Activated CD4-positive, CD25-positive, alpha-beta regulatory T cell (primary cell): ENCODE results near the gene SLFN12L.
A peak's percentile ranks its signal among the peaks of the same experiment; 100 is the strongest.
"Not testable (repeated sequence)": the region's sequence is repeated elsewhere in the genome, so short reads cannot be mapped to it uniquely, and the experiment has no call there.

Experiments used
- DNase-seq, 4 experiments: peaks; one replicate each; lab custom pipeline; 2025; lab: John Stamatoyannopoulos, UW

The SLFN12L gene

DNA sequence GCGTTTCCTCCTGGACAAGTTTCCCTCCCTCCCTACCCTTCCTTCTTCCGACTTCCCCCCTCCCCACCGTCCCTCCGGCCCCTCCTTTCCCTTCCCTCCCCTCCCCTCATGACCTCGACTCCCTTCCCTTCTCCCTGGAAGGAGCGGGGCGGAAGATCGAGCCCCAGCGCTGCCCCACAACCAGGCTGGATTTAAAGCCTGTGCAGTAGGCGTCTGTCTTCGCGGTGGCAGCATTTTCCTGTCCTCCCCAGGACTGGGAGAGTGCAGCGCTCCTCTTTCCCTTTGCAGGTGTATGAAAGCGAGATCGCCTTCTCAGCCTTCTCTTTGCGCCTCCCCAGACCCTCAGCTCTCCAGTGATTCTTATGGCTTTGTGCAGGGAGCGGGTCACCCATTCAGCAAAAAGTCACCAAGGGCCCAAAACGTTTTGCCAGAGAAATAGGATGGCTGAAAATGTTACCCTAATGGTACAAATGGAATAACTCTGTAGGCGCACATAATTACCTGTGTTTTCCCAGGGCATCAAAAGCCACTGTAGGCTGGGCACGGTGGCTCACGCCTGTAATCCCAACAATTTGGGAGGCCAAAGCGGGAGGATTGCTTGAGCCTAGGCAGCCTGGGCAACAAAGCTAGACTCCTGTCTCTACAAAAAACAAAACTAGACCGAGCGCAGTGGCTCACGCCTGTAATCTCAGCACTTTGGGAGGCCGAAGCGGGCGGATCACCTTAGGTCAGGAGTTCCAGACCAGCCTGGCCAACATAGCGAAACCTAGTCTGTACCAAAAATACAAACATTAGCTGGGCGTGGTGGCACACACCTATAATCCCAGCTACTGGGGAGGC lies 40.8 kb downstream of the SLFN12L start:
- no peak for DNase-seq

- DNase-seq = no peak
These were observed 44.4 kb downstream of the SLFN12L start for GRCh38 chr17:35493040-35493439.

DNA sequence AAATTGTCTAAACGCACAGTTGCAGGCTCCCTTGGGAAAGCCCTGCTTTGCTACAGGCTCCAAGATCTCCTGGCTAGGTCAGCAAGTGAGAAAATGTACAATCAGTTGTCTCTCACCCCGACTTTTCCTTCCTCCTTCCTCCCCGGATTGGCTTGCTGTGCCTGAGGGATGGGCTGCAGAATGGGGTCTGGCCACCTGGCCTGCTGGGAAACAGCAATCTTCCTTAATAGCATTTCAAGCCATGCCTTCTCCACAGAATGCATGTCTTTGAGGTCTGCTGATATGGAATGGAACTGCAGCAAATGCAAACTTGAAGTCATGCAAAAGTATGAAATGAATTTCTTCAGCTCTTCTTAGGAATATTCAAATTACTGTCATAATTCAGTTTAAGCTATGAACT lies 46.1 kb downstream of the SLFN12L start:
- no peak for DNase-seq

GRCh38 chr17:35489944-35490343 lies 47.5 kb downstream of the SLFN12L start:
- no peak for DNase-seq

DNA sequence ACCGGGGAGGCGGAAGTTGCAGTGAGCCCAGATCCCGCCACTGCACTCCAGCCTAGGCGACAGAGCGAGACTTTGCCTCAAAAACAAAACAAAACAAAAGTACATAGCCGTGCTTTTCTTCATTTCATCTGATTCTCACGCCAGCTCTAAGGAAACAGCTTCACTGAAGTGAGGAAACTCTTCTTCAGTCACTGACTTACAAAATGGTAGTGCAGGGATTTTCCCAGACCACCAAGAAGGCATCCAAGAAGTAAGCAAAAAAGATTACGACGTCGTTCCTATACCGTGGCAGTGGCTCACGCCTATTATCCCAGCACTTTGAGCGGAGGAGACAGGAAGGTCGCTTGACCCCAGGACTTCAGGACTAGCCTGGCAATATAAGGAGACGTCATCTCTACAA lies 48.5 kb downstream of the SLFN12L start:
- no peak for DNase-seq

GRCh38 chr17:35486920-35487732 lies 50.4 kb downstream of the SLFN12L start:
- peak in 3 of 4 experiments; percentile 40 to 69 (median 50) for DNase-seq

GRCh38 chr17:35479271-35479670 lies 58.2 kb downstream of the SLFN12L start:
- no peak for DNase-seq

GRCh38 chr17:35477248-35477647 lies 60.2 kb downstream of the SLFN12L start:
- no peak for DNase-seq

GRCh38 chr17:35476283-35476820 lies 61.1 kb downstream of the SLFN12L start:
- no peak for DNase-seq

- no peak for DNase-seq
These were observed 69.0 kb downstream of the SLFN12L start for GRCh38 chr17:35468475-35468874.

DNA sequence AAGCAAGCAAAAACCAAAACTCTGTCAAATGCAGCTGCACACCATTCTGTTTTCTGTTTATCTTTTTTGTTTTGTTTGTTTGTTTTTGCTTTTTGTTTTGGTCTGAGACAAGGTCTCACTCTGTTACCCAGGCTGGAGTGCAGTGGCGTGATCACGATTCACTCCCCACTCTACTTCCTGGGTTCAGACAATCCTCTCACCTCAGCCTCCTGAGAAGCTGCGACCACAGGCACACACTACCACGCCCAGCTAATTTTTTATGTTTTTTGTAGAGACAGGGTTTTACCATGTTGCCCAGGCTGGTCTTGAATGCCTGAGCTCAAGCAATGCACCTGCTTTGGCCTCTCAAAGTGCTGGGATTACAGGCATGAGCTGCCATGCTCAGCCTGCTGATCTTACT lies 69.7 kb downstream of the SLFN12L start:
- DNase-seq = no peak

- peak; percentile 12 to 39 (median 22) for DNase-seq
These were observed 77.1 kb downstream of the SLFN12L start for GRCh38 chr17:35460354-35460851.

DNA sequence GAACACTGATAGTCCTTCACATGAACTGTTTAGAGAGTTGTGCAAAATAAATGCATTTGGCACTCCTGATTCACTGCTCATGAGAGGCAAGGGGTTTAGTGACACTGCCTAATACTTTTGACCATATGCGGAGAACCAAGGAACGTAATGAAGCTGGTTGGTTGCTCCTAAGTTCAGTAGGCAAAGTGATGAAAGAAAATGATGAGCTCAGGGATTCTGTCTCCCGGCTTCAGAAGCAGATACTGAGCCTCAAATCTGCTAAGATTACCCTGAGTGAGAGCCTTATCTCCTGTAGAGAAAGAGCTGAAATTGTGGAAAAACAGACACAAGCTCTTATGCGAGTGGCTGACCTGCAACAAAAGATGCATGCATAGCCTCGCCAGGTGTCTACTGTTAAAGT lies 83.4 kb downstream of the SLFN12L start:
- DNase-seq = not testable (repeated sequence)

- DNase-seq = no peak
These were observed 84.3 kb downstream of the SLFN12L start for GRCh38 chr17:35453171-35453570.

GRCh38 chr17:35449371-35449931 lies 88.0 kb downstream of the SLFN12L start:
- no peak for DNase-seq

DNA sequence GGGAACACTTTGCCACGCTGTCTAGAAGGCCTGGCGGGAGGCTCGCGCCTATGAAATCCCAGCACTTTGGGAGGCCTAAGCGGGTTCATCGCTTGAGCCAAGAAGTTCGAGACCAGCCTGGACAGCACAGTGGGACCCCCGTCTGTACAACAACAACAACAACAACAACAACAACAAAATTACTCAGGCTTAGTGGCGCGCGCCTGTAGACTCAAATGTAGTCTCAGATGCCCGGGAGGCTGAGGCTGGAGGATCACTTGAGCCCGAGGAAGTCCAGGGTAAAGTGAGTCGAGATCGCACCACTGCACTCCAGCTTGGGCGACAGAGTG lies 88.6 kb downstream of the SLFN12L start:
- no peak for DNase-seq

- peak; percentile 53 to 68 (median 60) for DNase-seq
These were observed 89.1 kb downstream of the SLFN12L start, which contains the start of gene SLFN13 for GRCh38 chr17:35448214-35448898. TSS of gene SLFN13 (minus strand) at chr17:35448766. CDS start at chr17:35445680, 3,086 bp downstream.

DNA sequence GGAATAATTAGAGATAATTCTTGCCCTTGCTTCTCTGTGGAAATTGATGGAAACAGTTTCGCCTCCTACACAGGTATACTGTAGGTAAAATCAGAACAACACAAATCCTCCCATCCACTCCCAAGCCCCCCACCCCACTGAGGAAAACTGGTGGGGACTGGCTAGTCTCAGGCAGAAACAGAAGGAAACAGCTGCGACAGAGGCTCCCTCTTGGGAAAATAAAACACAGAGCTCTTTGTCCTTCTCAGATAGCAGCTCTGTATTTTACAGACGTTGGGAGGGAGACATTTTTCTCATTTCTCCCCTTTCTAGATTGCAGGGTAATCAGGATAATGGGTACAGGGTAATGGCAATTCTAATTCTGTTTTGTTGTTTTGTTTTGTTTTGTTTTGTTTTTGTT lies 90.0 kb downstream of the SLFN12L start:
- no peak for DNase-seq

- no peak for DNase-seq
These were observed 99.0 kb downstream of the SLFN12L start for GRCh38 chr17:35438433-35438832.

- DNase-seq = peak in 3 of 4 experiments; percentile 5 to 39 (median 33)
These were observed 104.2 kb downstream of the SLFN12L start for GRCh38 chr17:35433075-35433894.
